ENCODE data around the gene LTB4R2. TPM values are rescaled to one million over a fixed set of nuclear protein-coding genes. Genes with fewer than 3 reads are reported as not detected.
"Not testable (repeated sequence)": the region's sequence is repeated elsewhere in the genome, so short reads cannot be mapped to it uniquely, and the experiment has no call there.

The LTB4R2 gene
- total and polyA plus RNA-seq, 7 experiments from 2014 or later, result 2.1 to 26.8 (median 14.1) TPM

- no peak overlapping the region for H3K4me3 ChIP-seq (ENCODE audit: low read length)
- H3K36me3 Mint-ChIP-seq, result no peaks in the 10 kb centered on the region
- DNase-seq, result no peak
- H3K36me3 ChIP-seq (ENCODE audit: control insufficient read depth in 2 of 3, insufficient read depth in 3 of 3, low read length in 3 of 3), result no peaks in the 10 kb centered on the region
- peaks cover 7 to 32% (median 14%) of the 10 kb centered on the region in 7 donors for H3K4me1 Mint-ChIP-seq
- peak overlapping the region in 1 of 9 donors; percentile 65 for H3K27ac Mint-ChIP-seq
- peaks cover 0 to 10% (median 4%) of the 10 kb centered on the region in 5 donors for H3K27me3 Mint-ChIP-seq
- H3K4me1 ChIP-seq (ENCODE audit: control insufficient read depth in 2 of 2, insufficient read depth in 2 of 2, low read length in 2 of 2), result peaks cover 6 to 23% of the 10 kb centered on the region in 2 donors
- H3K9me3 Mint-ChIP-seq, result no peaks in the 10 kb centered on the region
- ChIA-PET POLR2A (interaction anchor here (0.5 to 0.8 kb wide), 3 partner anchors 22 to 1501 kb away, joined by 3 to 7 read pairs (median 4); no protein-coding TSS in a partner anchor), CTCF (interaction anchor here (1.5 kb wide), 1 partner anchor 108 kb away, joined by 3 read pairs; no protein-coding TSS in a partner anchor)
- no peak overlapping the region for H3K27ac ChIP-seq (ENCODE audit: low read depth, low read length)
- H3K9me3 ChIP-seq (ENCODE audit: control insufficient read depth in 2 of 3, low read length in 3 of 3), result no peaks in the 10 kb centered on the region
- H3K4me3 Mint-ChIP-seq, result no peak overlapping the region
- H3K27me3 ChIP-seq (ENCODE audit: control insufficient read depth in 2 of 2, insufficient read depth in 2 of 2, low read length in 2 of 2), result no peaks in the 10 kb centered on the region
- ATAC-seq, result no peak
- intact Hi-C loops (cut with micrococcal nuclease), result no loop called here
These were observed 15.1 kb downstream of the LTB4R2 start for GRCh38 chr14:24325041-24325530.

GRCh38 chr14:24325963-24326362, 16.0 kb downstream of the LTB4R2 start:
- Histone ChIP-seq H3K4me3 (ENCODE audit: low read length) (no peak overlapping the region), H3K27ac (ENCODE audit: low read depth, low read length) (no peak overlapping the region), H3K9me3 (ENCODE audit: control insufficient read depth in 2 of 3, low read length in 3 of 3) (no peaks in the 10 kb centered on the region), H3K27me3 (ENCODE audit: control insufficient read depth in 2 of 2, insufficient read depth in 2 of 2, low read length in 2 of 2) (no peaks in the 10 kb centered on the region), H3K36me3 (ENCODE audit: control insufficient read depth in 2 of 3, insufficient read depth in 3 of 3, low read length in 3 of 3) (no peaks in the 10 kb centered on the region), H3K4me1 (ENCODE audit: control insufficient read depth in 2 of 2, insufficient read depth in 2 of 2, low read length in 2 of 2) (peaks cover 6 to 26% of the 10 kb centered on the region in 2 donors)
- intact Hi-C loops (cut with micrococcal nuclease), result no loop called here
- no peaks in the 10 kb centered on the region for H3K9me3 Mint-ChIP-seq
- no peak overlapping the region for H3K4me3 Mint-ChIP-seq
- ATAC-seq, result no peak
- POLR2A ChIA-PET, result no interaction called here
- peaks cover 7 to 39% (median 14%) of the 10 kb centered on the region in 7 donors for H3K4me1 Mint-ChIP-seq
- no peaks in the 10 kb centered on the region for H3K36me3 Mint-ChIP-seq
- no peak overlapping the region for H3K27ac Mint-ChIP-seq
- no peak for DNase-seq
- peaks cover 0 to 15% (median 8%) of the 10 kb centered on the region in 5 donors for H3K27me3 Mint-ChIP-seq
- CTCF ChIA-PET, result no interaction called here

GRCh38 chr14:24327303-24327702, 17.4 kb downstream of the LTB4R2 start:
- peaks cover 18 to 39% of the 10 kb centered on the region in 2 donors for H3K4me1 ChIP-seq (ENCODE audit: control insufficient read depth in 2 of 2, insufficient read depth in 2 of 2, low read length in 2 of 2)
- POLR2A ChIA-PET, result interaction anchor here (0.8 to 16.5 kb wide), 3 partner anchors 11 to 115 kb away, joined by 3 to 293 read pairs (median 3); partner anchors contain the start of genes CBLN3, KHNYN and SDR39U1
- intact Hi-C loops (cut with micrococcal nuclease), result no loop called here

GRCh38 chr14:24327914-24328313, 18.0 kb downstream of the LTB4R2 start:
- DNase-seq; H3K27ac ChIP-seq (ENCODE audit: low read depth, low read length); H3K4me3 ChIP-seq (ENCODE audit: low read length); H3K36me3 ChIP-seq (ENCODE audit: control insufficient read depth in 2 of 3, insufficient read depth in 3 of 3, low read length in 3 of 3); H3K36me3 Mint-ChIP-seq; H3K9me3 Mint-ChIP-seq; H3K27me3 ChIP-seq (ENCODE audit: control insufficient read depth in 2 of 2, insufficient read depth in 2 of 2, low read length in 2 of 2); H3K4me3 Mint-ChIP-seq; H3K27ac Mint-ChIP-seq; ATAC-seq; H3K9me3 ChIP-seq (ENCODE audit: control insufficient read depth in 2 of 3, low read length in 3 of 3): not testable (repeated sequence)
- peaks cover 3 to 22% (median 10%) of the 10 kb centered on the region in 5 donors for H3K27me3 Mint-ChIP-seq
- H3K4me1 Mint-ChIP-seq, result peaks cover 18 to 50% (median 27%) of the 10 kb centered on the region in 7 donors
- ChIA-PET POLR2A (interaction anchor here (1.4 to 16.5 kb wide), 2 partner anchors 103 to 114 kb away, joined by 3 to 293 read pairs; partner anchors contain the start of genes CBLN3, KHNYN and SDR39U1), CTCF (interaction anchor here (0.7 to 15.8 kb wide), 2 partner anchors 10 to 106 kb away, joined by 3 to 317 read pairs; partner anchors contain the start of genes CBLN3 and KHNYN)
- intact Hi-C loops (cut with micrococcal nuclease), result loop anchor here in 1 of 2 donors (1.0 kb wide), 1 partner anchor 103 kb away; no protein-coding TSS in a partner anchor
- peaks cover 24 to 45% of the 10 kb centered on the region in 2 donors for H3K4me1 ChIP-seq (ENCODE audit: control insufficient read depth in 2 of 2, insufficient read depth in 2 of 2, low read length in 2 of 2)

More at GRCh38 chr14:24327303-24327702, 17.4 kb downstream of the LTB4R2 start:
- Mint-ChIP-seq H3K4me1 (peaks cover 15 to 46% (median 21%) of the 10 kb centered on the region in 7 donors), H3K9me3 (peaks cover 0 to 4% (median 0%) of the 10 kb centered on the region in 11 donors), H3K4me3 (peak overlapping the region in 1 of 10 donors; percentile 11), H3K27ac (peak overlapping the region in 4 of 9 donors; percentile 34 to 78 (median 70)), H3K36me3 (peaks cover 0 to 4% (median 0%) of the 10 kb centered on the region in 5 donors), H3K27me3 (peaks cover 1 to 20% (median 11%) of the 10 kb centered on the region in 5 donors)
- ATAC-seq (no peak), DNase-seq (no peak)
- Histone ChIP-seq H3K27me3 (ENCODE audit: control insufficient read depth in 2 of 2, insufficient read depth in 2 of 2, low read length in 2 of 2) (no peaks in the 10 kb centered on the region), H3K4me3 (ENCODE audit: low read length) (no peak overlapping the region), H3K9me3 (ENCODE audit: control insufficient read depth in 2 of 3, low read length in 3 of 3) (no peaks in the 10 kb centered on the region), H3K36me3 (ENCODE audit: control insufficient read depth in 2 of 3, insufficient read depth in 3 of 3, low read length in 3 of 3) (no peaks in the 10 kb centered on the region), H3K27ac (ENCODE audit: low read depth, low read length) (no peak overlapping the region)
- CTCF ChIA-PET, result interaction anchor here (1.0 to 15.8 kb wide), 2 partner anchors 20 to 107 kb away, joined by 3 to 317 read pairs; partner anchors contain the start of genes CBLN3, CIDEB and KHNYN

GRCh38 chr14:24329073-24329663, 19.2 kb downstream of the LTB4R2 start:
- H3K36me3 ChIP-seq (ENCODE audit: control insufficient read depth in 2 of 3, insufficient read depth in 3 of 3, low read length in 3 of 3), result no peaks in the 10 kb centered on the region
- H3K27me3 Mint-ChIP-seq, result peaks cover 3 to 30% (median 9%) of the 10 kb centered on the region in 5 donors
- DNase-seq (no peak), ATAC-seq (no peak)
- H3K27me3 ChIP-seq (ENCODE audit: control insufficient read depth in 2 of 2, insufficient read depth in 2 of 2, low read length in 2 of 2), result peaks cover 5 to 7% of the 10 kb centered on the region in 2 donors
- no peak overlapping the region for H3K4me3 ChIP-seq (ENCODE audit: low read length)
- H3K9me3 ChIP-seq (ENCODE audit: control insufficient read depth in 2 of 3, low read length in 3 of 3), result no peaks in the 10 kb centered on the region
- no peak overlapping the region for H3K4me3 Mint-ChIP-seq
- H3K4me1 Mint-ChIP-seq, result peaks cover 19 to 59% (median 38%) of the 10 kb centered on the region in 7 donors
- H3K27ac Mint-ChIP-seq, result peak overlapping the region in 2 of 9 donors; percentile 39 to 50
- peaks cover 34 to 58% of the 10 kb centered on the region in 2 donors for H3K4me1 ChIP-seq (ENCODE audit: control insufficient read depth in 2 of 2, insufficient read depth in 2 of 2, low read length in 2 of 2)
- intact Hi-C loops (cut with micrococcal nuclease), result no loop called here
- ChIA-PET POLR2A (interaction anchor here (0.7 to 16.5 kb wide), 3 partner anchors 14 to 113 kb away, joined by 3 to 293 read pairs (median 3); partner anchors contain the start of genes CBLN3 and KHNYN), CTCF (interaction anchor here (0.7 to 15.8 kb wide), 4 partner anchors 10 to 105 kb away, joined by 3 to 317 read pairs (median 5); partner anchors contain the start of genes CBLN3, KHNYN, LTB4R and RIPK3)
- H3K36me3 Mint-ChIP-seq, result peaks cover 0 to 5% (median 0%) of the 10 kb centered on the region in 5 donors
- peaks cover 0 to 5% (median 0%) of the 10 kb centered on the region in 11 donors for H3K9me3 Mint-ChIP-seq
- H3K27ac ChIP-seq (ENCODE audit: low read depth, low read length), result no peak overlapping the region

- intact Hi-C loops (cut with micrococcal nuclease), result no loop called here
- Histone ChIP-seq H3K9me3 (ENCODE audit: control insufficient read depth in 2 of 3, low read length in 3 of 3) (no peaks in the 10 kb centered on the region), H3K27ac (ENCODE audit: low read depth, low read length) (no peak overlapping the region), H3K27me3 (ENCODE audit: control insufficient read depth in 2 of 2, insufficient read depth in 2 of 2, low read length in 2 of 2) (peaks cover 7% of the 10 kb centered on the region in 2 donors), H3K4me1 (ENCODE audit: control insufficient read depth in 2 of 2, insufficient read depth in 2 of 2, low read length in 2 of 2) (peaks cover 40 to 64% of the 10 kb centered on the region in 2 donors), H3K36me3 (ENCODE audit: control insufficient read depth in 2 of 3, insufficient read depth in 3 of 3, low read length in 3 of 3) (no peaks in the 10 kb centered on the region), H3K4me3 (ENCODE audit: low read length) (no peak overlapping the region)
- H3K27me3 Mint-ChIP-seq, result peaks cover 3 to 32% (median 9%) of the 10 kb centered on the region in 5 donors
- POLR2A ChIA-PET, result interaction anchor here (1.0 to 16.5 kb wide), 3 partner anchors 56 to 112 kb away, joined by 3 to 293 read pairs (median 3); partner anchors contain the start of genes CBLN3 and KHNYN
- peaks cover 0 to 5% (median 0%) of the 10 kb centered on the region in 11 donors for H3K9me3 Mint-ChIP-seq
- H3K4me3 Mint-ChIP-seq, result no peak overlapping the region
- peaks cover 22 to 61% (median 38%) of the 10 kb centered on the region in 7 donors for H3K4me1 Mint-ChIP-seq
- peak overlapping the region in 1 of 9 donors; percentile 39 for H3K27ac Mint-ChIP-seq
- DNase-seq (peak in 1 of 9 donors; percentile 33), ATAC-seq (peak; percentile 69)
- H3K36me3 Mint-ChIP-seq, result peaks cover 0 to 5% (median 0%) of the 10 kb centered on the region in 5 donors
- CTCF ChIA-PET, result interaction anchor here (0.7 to 15.8 kb wide), 3 partner anchors 10 to 105 kb away, joined by 3 to 317 read pairs (median 7); partner anchors contain the start of genes CBLN3, KHNYN and RIPK3
These were observed 19.8 kb downstream of the LTB4R2 start for GRCh38 chr14:24329736-24330135.
